EH (cell line): ENCODE measurements around the gene HERPUD1.
"Not testable (repeated sequence)": the region's sequence is repeated elsewhere in the genome, so short reads cannot be mapped to it uniquely, and the experiment has no call there.

Experiments used
- DNase-seq: peaks from one replicate; pipeline ENCODE4 v3.0.0-alpha.2; 2015; ENCODE audit warnings: low read depth

The HERPUD1 gene, protein sequence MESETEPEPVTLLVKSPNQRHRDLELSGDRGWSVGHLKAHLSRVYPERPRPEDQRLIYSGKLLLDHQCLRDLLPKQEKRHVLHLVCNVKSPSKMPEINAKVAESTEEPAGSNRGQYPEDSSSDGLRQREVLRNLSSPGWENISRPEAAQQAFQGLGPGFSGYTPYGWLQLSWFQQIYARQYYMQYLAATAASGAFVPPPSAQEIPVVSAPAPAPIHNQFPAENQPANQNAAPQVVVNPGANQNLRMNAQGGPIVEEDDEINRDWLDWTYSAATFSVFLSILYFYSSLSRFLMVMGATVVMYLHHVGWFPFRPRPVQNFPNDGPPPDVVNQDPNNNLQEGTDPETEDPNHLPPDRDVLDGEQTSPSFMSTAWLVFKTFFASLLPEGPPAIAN

GRCh38 chr16:56931892-56932720 lies at the start of gene HERPUD1:
TSS of gene HERPUD1 (plus strand) at chr16:56932142. CDS start at chr16:56932245, 103 bp downstream.
- DNase-seq = peak; percentile 98

GRCh38 chr16:56883586-56883985 lies 48.4 kb upstream of the HERPUD1 start:
- DNase-seq = no peak

DNA sequence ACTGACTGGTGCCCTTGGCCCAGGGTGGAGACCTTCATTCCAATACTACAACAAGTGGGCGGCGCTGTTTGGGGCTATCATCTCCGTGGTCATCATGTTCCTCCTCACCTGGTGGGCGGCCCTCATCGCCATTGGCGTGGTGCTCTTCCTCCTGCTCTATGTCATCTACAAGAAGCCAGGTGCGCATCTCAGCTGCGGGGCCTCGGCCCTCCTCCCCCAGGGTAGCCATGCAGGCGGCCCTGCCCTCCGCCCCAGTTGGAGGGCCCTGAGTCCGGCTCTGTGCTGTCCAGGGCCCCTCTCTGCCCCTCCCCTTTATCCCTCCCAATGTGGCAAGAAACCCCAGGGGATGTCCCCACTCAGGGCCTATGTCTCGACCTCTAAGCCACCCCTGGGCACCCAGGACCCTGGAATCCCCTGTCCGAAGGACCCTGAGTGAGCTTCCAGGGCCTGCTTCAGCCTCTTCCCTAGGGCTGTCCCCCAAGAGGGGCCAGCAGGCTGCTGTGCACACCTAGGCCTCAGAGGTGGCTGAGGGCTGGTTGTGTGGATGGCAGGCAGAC lies 47.8 kb upstream of the HERPUD1 start:
- DNase-seq = no peak

- not testable (repeated sequence) for DNase-seq
These were observed 47.0 kb upstream of the HERPUD1 start for GRCh38 chr16:56884929-56885328.

DNA sequence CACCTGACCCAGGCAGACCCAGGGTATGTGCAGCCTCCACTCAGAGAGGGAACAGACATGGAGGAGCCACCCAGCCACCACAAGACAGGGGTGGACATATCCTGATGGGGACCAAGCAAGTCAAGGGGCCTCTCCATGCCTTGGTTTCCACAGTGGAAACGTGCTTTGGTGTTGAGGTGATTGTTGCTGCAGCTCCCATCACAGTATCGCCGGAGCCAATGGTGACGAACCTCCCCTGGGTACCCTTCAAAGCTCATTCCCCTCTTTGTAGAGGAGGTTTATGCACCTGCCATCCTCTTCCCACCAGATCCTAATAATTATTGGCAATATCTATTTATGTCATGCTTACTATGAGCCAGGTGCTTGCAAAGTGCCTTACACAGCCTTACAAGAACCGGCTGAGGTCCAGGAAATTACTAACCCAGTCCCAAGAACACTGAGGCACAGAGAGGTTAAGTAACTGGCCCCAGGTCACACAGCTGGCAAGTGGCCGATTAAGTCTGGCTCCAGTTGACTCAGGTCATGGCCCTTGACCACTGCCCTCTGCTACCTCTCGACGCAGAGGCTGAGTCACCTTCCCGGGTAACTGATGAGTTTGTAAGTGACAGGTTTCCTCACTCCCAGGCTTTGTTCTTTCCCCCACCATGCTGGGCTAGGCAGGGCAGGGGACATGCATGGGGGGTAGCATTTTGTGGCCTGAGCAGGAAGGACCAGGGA lies 46.3 kb upstream of the HERPUD1 start:
- no peak for DNase-seq

DNA sequence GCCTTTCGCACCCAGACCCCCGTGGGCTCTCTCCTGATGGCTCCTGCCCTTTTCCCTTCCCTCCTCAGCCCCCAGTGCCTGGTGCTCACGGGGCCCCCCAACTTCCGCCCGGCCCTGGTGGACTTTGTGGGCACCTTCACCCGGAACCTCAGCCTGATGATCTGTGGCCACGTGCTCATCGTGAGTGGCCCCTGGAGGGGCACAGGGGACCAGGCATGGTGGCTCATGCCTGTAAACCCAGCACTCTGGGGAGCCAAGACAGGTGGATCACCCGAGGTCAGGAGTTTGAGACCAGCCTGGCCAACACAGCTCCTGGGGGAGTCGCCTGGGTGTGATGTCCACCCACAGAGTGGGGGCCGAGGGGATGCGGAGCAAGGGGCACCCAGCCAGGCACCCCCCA lies 45.6 kb upstream of the HERPUD1 start:
- DNase-seq = no peak

DNA sequence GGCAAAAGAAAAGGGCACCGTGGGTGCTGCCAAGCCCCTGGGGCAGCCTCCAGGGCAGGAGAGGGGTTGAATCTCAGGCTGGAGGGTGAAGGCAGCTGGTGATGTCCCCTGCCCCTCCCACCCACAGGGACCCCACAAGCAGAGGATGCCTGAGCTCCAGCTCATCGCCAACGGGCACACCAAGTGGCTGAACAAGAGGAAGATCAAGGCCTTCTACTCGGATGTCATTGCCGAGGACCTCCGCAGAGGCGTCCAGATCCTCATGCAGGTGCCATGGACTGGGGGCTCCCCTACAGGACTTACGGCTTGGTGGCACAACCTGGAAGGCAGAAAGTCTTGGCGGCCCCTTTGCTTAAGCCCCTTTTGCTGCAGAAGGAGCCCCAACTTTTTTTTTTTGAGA lies 45.1 kb upstream of the HERPUD1 start:
- DNase-seq = no peak

GRCh38 chr16:56888806-56889205 lies 43.1 kb upstream of the HERPUD1 start:
- no peak for DNase-seq

GRCh38 chr16:56889206-56889605 lies 42.7 kb upstream of the HERPUD1 start:
- no peak for DNase-seq

DNA sequence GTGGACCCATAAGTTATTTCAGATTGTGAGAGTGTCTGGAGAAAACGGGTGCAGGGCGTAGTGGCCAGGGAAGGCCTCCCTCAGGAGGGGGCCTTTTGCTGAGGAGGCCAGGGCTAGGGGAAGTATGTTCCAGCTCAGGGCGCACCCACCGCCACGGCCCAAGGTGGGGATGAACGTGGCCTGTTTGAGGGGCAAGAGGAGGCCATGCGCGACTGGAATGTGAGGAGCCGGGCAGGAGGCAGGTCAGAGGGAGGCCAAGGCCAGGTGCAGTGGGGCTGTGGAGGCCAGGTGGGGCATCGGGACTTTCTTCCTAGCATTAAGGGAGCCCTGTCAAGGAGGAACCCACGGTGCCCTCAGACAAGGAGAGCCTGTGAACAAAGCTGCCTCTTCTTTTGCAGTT lies 40.3 kb upstream of the HERPUD1 start:
- DNase-seq = no peak

DNA sequence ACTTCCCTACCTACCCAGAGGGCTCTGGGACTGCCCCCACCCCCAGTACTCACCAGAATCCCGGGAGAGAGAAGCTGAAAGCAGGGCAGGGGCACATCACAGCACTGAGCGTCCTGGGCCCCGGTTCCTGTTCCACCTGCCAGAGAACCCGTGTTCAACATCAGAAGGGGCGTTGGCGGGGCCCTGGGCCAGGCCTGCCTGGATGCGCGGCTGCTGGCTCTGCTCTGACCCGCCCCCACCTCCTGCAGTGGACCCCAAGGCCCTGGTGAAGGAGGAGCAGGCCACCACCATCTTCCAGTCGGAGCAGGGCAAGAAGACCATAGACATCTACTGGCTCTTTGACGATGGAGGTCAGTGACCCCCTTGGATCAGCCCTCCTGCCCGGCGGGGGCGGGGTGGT lies 39.2 kb upstream of the HERPUD1 start:
- DNase-seq = no peak

DNA sequence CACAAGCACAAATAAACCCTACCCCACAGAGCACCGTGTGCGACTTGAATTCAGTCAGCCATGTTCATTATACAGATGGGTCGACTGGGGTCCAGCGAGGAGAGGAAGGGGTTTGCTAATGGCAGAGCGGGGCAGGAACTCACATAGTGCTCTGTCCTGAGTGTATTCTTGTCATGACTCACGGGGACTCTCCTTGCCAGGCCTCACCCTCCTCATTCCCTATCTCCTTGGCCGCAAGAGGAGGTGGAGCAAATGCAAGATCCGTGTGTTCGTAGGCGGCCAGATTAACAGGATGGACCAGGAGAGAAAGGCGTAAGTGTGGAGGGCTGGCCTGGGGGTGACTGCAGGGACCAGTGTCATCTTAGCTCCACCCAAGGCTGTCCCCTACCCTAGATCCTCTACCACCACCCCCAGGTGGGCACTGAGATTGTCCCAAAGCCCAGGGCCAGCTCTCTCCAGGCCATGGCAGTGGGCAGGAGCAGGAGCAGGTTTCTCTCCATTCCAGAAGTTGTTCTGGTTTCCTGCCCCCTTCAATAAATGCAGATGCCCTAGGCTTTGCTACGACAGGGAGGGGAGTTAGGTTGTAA lies 37.5 kb upstream of the HERPUD1 start:
- no peak for DNase-seq

GRCh38 chr16:56895813-56896212 lies 36.1 kb upstream of the HERPUD1 start:
- DNase-seq = no peak

DNA sequence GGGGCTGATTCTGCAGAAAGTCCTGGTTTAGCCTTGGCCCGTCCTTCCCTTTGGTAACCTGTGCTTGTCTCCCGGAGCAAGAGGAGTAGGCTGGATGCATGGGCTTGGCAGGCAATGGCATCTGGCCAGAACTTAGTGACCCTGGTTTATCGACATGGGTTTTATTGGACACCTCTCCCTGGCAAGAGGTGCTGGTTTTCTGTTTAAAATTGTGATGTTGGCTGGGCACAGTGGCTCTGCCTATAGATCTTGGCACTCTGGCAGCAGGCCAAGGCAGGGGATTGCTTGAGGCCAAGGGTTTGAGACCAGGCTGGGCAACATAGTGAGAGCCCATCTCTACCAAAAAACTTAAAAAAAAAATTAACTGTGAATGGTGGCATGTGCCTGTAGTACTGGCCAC lies 35.7 kb upstream of the HERPUD1 start:
- DNase-seq = no peak

DNA sequence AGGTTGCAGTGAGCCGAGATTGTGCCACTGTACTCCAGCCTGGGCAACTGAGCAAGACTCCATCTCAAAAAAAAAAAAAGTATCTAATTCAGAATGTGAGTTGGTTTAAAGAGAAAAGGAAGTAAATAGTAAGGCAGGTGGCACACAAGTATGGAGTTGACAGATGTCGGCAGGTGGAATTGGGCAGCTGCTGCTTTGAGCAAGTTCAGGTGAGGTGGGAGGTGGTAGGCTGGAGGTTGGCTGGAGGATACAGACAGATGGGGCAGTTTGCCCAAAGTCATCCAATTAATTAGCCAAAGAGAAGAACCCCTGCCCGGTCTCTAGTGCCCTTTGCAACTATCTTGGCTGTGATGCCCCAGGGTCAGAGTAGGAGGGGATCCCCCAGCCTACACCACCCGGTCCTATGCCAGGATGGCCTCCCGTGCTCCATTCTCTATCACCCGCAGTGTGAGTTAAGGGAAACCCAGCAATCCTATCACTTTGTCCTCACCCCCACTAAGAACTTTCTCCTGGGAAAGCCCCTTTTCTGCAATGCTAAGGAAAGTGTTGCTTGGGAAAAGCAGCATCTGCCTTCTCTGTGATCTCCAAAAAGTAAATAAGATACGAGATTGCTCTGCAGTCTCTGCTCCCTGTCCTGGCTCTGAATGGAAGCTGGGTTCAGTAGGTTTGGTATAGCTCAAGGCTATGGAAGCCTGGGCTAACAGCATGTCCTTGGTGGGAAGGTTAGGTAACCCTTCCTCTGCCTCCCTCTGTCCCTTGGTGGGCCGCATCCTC lies 34.7 kb upstream of the HERPUD1 start:
- DNase-seq = no peak

DNA sequence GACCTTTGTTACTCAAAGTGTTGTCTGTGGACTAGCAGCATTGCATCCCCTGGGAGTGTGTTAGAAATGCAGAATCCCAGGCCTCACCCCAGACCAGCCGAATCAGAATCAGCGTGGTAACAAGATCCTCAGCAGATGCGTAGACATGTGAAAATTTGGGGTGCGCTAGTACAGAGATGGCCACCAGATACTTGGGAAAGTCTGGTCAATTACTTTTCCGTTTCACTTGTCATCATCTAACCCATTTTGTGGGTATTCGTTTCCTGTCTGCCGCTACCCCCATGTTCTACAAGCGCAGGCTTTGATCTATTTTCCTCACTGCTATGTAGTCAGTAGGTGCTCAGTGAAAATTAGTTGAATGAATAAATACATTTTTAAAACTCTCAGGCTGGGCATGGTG lies 33.1 kb upstream of the HERPUD1 start:
- DNase-seq = no peak

DNA sequence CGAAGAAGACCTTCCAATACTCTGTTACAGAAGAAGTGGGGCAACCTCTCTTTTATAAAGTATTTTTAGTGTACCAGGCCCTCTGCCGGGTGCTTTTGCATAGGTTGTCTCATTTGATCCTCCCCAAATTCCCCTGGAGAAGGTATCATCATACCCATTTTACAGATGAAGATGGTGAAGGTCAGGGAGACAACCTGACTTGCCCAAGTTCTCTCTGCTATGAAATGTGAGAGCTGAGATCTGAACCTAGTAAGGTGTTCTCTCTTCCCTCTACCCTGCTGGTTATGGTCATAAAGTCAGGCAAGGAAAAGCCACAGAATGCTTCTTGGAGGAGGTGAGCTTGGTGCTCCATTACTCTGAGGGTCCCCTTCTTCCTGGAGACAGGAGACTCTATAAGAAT lies 28.1 kb upstream of the HERPUD1 start:
- DNase-seq = no peak

DNA sequence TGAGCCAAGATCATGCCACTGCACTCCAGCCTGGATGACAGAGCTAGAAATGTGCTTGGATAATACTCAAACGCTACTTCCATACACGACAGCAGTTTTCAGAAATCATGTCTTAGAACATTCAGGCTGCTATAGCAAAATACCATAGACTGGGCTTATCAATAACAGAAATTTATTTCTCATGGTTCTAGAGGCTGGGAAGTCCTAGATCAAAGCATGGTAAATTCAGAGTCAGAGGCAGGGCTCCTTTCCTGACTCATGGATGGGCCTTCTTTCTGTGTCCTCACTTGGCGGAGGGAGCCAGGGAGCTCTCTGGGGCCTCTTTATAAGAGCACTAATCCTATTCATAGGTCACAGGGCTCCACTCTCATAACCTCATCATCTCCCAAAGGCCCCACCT lies 24.5 kb upstream of the HERPUD1 start:
- DNase-seq = no peak

DNA sequence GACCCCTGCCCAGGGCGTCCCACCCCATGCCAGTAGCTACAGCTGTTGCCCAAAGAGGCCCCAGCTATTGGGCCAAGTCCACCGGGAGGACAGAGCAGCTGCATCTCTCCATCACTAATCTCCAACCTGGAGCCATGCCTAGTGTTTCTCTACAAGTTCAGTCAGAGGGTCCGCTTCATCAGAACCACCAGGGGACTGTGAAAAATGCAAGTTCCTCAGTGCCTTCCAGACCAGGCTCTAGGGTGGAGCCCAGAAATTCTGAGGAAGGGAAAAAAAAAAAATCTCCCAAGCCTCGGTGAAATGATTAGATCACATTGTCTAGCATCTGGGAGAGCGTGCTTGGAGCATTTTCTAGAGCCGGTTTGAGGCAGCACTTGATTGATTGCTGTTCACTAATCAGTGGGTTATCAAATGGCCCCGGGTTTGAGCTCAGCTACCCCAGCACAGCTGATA lies 22.4 kb upstream of the HERPUD1 start:
- DNase-seq = no peak

DNA sequence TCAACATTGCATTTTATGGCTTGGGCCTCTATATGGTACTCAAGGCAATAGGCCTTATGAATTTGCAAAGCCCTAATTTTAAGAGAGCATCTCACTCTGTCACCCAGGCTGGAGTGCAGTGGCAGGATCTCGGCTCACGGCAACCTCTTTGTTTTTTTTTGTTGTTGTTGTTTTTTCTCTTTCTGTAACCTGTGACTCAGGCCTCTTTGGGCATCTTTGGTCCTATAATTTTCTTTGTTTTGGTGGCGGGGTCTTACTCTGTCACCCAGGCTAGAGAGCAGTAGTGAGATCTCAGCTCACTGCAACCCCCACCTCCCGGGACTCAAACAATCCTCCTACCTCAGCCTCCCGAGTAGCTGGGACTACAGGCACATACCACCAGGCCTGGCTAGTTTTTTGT lies 21.8 kb upstream of the HERPUD1 start:
- no peak for DNase-seq
